Activated CD8-positive, alpha-beta memory T cell treated with anti-CD3 and anti-CD28 coated beads for 1 hour (primary cell): Measurements from ENCODE around the gene COX4I1.
A peak's percentile ranks its signal among the peaks of the same experiment; 100 is the strongest.

Experiments used
- DNase-seq, 2 donors: peaks; one replicate each; pipeline ENCODE4 v3.0.0-alpha.2; 2020; ENCODE audit warnings: low read depth in 1 of 2; ENCODE audit errors: extremely low read depth in 1 of 2

The COX4I1 gene

DNA sequence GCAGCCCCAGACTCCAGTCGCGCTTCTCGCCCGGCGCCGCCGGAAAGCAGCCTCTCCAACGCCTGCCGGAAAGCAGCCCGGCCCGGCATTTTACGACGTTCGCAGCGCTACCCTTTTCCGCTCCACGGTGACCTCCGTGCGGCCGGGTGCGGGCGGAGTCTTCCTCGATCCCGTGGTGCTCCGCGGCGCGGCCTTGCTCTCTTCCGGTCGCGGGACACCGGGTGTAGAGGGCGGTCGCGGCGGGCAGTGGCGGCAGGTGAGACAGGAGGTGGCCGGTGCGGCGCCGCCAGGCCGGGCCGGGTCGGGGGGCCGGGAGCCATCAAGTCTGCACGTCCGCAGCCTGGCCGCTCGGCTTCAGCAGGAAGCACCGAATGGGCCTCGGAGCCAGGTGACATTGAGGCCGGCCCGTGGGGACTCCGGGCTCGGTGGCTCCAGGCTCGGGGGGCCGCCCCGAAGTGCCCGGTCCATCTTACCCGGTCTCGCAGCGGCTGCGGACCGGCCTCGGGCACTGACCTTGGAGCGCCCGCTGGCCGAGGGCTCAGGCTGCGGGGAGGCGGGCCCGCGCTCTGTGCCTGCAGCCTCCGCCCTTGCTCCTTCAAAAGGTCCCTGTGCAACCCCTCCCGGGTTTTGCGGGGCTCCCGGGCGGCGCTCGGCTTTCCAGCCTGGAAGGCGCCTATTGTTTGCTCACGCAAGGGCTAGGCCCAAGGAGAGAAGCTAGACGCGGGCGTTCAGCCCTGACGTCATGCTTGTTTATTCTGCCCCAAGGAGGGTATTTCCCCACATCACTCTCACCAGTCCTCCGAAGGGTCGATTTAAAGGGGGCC lies at the start of gene COX4I1, which contains the start of gene EMC8:
TSS of gene COX4I1 (plus strand) at position 199 of the 824 bp plus-strand sequence. CDS start 1,511 bp downstream, outside the sequence.
TSS of gene EMC8 (minus strand) at position 48 of the 824 bp plus-strand sequence. CDS start 249 bp downstream, outside the sequence.
- DNase-seq: peak; percentile 82 to 88

DNA sequence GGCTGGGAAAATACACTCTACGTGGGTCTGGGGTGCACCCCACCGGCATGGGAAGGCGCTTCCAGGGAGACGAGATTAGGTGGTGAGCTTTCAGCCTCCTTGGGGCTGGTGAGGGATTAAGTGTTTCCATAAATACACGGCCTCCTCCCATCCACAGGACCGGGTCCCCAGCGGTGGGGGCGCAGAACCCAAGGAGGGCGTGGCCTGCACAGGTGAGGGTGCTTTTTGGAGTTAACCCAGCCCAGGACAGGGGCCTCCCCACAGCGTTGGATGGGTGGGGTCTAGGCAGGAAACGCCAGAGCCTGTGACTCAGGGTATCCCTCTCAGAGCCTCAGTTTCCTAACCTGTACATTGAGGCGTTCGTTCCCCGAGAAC lies 49.7 kb upstream of the COX4I1 start:
- no peak for DNase-seq

DNA sequence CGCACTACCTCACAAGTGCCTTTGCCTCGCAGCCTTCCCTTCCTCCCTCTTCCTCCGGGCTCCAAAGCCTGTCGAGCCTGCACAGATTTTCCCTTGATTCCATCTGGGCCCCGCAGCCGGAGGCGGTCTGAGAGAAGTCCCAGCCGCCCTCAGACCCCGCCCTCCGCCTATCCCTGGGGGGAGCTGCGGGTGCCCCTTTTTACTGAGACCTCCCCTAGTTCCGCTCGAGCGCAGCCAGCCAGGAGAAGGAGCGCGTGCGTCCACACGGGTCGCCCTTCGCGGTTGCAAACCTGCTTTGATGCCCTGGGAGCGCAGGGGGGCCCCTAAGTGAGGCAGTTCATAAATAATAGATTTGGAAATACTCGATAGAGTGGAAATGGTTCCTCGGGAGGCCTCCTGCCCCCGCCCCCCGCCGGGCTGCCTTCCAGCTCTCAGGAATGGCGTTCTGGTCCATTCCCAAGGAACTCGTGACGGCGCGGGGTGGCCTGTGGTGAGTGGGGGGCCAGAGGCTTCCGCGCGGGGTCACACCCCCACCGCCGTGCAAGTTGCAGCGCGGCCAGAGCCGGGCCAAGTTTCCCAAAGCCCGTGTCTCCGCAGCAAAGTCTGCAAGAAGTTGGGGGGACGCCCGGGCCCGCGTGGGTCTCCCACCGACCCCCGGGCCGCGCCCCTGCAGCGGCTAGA lies 49.2 kb upstream of the COX4I1 start:
- DNase-seq: no peak

DNA sequence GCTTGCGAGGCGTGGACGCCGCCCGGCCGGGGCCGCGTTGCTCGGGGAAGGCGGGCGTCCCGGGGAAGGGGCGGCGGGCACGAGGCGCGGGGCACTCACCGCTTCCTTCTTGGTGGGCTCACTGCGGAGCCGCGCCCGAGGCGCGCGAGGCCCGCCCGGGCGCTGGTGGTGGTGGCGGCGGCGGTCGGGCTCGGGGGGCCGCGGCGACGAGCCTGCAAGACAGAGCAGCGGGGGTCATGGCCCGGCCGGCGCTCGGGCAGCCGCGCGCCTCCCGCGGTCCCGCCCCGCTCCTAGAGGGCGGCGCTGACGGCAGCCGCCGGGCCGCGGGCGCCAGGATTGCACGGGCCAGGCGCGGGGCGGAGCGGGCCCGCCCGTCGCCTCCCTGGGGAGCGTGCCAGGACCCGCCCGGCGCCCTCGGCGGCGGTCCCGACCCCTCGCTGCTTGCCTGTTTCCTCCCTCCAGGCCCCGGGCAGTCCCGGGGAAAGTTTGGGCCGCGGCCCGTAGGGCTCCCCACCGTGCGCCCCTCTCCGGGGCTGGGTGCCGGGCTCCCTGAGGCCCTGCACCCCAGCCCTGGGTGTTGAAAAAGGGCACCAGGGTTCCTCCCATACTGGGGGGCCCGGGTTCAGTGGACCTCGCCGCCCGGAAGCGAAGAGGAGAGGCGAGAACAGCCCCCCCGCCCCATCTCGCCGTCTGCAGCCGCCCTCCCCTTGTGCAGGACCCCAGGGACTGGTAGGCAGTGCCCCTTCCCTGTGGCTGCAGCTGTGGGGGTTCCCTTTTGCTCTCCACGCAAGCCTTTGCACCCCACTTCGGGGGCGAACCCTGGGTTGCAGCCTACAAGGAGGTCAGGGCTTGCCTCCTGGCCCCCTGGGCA lies 48.4 kb upstream of the COX4I1 start, which contains the start of gene C16orf74:
TSS of gene C16orf74 (minus strand) at position 270 of the 871 bp plus-strand sequence. CDS start 15,879 bp downstream, outside the sequence.
- DNase-seq: no peak

DNA sequence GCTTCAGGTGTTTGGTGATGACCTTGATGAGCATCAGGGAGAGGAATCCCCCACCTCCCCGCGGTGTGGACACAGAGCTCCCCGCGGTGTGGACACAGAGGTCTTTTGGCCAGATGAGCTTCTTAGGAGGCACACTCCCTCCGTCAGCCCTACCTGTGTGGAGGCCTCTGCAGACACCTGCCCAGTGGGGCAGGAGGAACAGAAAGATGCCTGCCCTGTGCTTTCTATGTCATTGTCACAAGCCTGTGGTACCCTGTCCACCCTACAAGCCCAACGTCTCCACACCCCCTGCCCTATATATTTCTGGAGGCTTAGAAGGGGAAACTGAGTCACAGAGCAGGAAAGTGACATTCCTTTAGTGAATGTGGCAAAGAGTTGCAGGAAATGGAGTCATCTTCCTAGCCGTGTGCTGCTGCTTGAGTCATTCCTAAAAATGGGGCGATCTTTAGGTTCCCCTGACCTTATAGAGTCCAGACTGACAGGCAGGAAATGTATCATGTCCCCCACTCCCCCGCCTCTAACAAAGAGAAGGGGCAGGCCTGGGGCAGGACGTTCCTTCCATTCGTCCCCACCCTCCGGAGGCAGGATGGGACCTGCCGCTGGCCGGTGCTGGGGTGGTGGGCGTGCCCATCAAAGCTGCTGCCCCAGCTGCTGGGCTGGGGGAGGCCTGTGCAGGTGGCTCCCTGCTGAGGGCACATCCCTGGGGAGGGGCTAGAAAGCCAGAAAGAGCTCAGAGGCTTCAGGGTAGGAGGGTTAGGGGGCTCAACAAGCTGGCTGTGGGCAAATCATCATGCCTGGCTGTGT lies 47.6 kb upstream of the COX4I1 start:
- no peak for DNase-seq

DNA sequence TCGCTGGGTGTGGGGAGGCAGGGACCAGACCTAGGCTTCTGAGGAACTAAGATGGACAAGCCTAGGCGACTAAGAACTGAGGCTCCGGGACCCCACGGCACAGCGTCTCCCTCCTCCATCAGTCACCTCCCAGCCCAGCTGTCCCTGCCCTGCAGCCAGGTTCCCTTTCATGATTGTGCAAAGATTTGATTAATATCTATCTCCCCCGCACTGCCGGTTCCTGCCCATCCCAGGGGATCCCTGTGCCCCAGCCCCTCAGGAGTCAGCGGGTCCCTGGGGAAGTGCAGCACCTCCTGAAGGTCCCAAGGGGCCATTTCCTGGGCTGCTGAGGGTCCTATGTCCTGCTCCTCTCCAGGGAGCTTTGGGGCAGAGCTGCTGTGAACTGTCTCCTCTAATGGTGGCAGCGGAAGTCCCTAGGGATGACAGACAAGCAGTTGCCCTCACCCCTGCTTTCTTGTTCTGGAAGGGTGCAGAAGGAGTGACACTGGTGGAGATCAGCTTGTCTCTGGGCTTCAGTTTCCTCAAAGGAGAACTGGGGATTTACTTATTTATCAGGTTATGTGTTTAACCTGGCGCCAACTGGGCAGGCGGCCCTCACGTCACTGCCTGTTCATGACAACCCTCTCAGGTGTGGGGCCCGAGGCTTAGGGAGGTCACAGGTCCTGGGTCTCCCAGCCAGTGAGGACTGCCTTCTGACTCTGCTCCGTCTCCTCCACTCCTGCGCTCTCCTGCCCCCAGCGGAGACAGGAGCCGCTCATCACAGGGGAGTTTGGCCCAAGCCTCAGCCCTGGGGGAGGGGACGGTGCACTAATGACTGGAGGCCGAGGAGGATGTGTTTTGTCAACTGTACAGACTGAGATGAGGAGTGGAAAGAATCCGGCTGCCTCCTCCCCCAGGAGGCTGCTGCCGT lies 46.7 kb upstream of the COX4I1 start:
- DNase-seq: no peak

DNA sequence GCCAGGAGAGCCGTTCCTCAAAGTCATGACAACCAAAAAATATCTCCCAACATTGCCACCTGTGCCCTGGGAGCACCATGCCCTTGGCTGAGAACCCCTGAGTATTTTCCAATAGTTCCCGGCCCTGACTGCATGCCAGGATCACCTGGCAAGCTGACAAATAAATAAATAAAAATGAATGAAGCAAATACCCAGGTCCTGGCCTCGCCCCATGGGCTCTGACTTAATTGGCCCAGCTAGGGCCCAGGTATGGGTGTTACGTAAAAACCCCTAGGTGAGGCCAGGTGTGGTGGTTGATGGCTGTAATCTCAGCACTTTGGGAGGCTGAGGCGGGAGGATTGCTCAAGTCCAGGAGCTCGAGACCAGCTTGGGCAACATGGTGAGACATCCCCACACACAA lies 45.9 kb upstream of the COX4I1 start:
- DNase-seq: no peak

DNA sequence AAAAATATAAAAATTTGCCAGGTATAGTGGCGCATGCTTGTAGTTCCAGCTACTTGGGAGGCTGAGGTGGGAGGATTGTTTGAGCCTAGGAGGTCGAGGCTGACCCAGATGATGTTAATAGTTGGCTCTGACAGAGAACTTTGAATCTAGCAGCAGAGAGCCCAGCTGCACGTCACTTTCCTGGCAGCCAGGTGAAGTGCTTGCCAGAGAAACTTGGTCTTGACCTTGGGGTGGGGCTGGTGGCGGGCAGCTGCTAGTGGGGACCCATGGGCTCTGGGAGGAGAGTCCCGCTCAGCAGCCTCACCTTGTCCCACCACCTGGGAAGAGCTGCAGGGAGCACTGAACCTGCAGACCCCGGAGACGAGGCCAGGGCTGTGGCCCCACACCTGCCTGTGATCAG lies 45.5 kb upstream of the COX4I1 start:
- DNase-seq: no peak

DNA sequence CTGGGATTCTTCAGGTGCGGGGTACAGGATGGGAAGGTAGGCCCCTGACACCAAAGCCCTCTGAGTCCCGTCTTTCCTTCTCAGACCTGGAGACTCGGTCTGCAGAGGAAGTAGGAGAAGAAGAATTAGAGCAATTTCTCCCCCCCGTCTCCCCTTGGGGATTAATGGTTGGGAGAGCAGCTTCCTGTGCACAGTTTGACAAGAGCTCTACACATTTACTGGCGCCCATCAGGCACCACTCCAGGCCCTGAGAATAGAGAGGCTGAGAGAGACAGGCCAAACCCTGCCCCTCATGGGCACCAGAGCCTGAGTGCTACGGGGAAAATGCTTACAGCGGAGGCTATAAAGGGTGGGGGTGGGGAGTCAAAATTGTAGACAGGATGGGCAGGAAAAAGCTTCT lies 45.1 kb upstream of the COX4I1 start:
- no peak for DNase-seq

DNA sequence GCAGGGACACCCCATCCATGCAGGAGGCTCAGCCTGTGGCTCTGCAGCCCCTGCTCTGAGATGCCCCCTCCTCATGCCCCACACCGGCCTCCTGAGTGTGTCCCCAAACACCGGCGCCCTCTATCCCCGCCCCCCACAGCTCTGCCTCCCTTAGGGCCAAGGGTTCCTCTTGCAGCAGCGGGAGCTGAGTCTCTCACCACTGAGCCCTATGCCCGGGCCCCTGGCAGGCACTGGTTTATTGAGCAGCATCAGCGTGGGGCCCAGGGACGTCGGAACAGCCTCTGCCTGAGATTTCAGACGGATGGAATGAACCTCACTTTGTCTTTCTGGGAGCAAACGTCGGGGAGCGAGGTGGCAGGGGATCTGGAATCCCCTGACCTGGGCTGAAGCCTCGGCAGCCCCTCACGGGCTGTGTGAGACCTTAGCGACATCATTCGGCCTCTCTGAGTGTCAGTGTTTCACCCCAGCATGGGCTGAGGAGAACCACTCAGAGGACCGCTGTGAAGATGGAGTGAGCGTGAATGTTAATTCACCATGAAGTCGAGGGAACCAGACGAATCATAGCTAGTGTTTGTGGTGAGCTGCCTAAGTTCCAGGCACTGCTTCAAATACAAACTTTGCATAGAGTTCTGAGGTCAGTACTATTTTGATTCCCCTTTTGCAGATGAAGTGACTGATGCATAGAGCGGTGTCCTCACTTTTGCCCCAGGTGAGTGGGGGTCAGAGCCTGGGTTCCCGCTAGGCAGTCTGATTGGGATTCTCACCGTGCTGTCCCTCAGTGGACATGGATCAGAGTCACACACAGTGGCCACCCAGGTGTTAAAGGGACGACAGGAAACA lies 43.3 kb upstream of the COX4I1 start:
- no peak for DNase-seq

DNA sequence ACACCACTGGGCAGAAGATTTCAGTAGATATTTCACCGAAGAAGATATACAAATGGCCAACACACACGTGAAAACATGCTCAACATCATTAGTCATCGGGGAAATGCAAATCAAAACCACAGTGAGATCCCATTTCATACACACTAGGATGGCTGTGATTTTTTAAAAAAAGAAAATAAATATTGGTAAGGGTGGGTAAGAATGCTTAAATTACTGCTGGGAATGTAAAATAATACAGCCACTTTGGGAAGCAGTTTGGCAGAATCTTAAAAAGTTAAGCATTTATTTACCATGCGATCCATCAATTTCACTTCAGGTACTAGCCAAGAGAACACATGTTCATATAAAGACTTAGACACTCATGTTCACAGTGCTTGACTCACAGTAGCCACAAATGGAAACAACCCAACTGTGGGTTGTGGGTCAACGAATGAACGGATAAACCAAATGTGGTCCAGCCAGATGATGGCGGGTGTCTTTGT lies 42.1 kb upstream of the COX4I1 start:
- DNase-seq: no peak

DNA sequence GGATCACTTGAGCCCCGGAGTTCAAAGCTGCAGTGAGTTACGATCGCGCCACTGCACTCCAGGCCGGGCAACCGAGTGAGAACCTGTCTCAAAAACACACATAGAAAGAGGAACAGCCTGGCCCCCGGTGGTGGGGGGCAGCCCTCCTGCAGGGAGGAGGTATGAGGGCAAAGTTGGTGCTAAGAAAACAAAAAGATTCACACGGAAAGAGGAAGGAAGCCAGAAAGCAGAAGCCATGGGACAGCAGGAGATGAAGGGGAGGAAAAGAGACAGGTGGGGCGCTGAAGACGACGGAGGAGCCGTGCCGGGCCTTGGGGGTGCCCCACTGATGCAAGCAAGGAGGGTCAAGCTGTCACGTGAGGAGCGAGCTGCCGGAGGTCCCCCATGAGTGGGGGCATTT lies 40.4 kb upstream of the COX4I1 start:
- DNase-seq: no peak

DNA sequence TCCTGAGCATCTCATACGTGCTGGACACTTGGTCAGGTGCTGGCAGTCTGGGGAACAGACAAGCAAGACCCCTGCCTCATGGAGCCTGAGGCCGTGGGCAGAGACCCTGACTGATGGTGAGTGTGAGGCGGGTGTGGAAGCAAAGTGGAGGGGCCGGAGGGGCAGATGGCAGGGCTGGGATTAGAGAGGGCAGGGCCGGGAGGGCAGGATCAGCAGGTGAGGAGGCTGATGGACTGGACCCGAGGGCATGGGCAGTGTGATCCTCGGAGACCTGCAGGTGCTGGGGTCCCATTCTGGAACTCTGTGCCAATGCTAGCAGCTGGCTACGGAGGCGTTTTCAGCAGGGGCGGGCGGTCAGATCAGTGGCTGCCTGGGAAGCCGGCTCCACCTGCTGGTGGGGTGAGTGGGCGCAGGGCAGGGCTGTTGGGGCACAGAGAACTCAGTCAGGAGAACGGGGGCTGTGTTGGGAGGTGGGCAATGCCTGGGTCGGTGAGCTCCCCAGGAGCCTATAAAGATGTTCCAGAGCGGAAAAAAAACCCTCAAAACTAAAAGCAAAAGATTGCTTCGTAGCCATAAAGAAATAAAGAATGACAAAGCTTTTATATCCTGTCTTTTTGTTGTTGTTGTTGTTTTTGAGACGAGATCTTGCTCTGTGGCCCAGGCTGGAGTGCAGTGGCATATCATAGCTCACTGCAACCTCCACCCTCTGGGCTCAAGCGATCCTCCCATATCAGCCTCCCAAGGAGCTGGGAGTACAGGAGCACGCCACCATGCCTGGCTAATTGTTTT lies 39.7 kb upstream of the COX4I1 start:
- peak in 1 of 2 donors; percentile 9 for DNase-seq

DNA sequence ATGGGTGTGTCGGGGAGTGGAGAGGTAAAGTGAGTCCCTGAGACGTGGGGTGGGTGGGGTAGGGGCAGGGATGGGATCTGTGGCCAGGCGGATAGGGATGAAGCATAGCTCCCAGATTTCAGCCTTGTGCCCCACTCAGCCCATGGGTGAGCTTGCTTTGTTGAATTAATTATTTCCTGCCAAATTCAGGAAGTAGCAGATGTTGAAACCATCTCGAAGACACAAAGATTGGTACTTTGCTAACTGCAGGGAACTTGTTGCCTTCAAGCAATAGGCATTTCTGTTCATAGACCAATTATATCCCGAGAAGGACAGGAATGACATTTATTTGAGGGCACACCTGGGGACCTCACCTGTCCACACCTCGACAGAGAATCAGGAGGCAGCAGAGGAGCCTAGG lies 37.6 kb upstream of the COX4I1 start:
- no peak for DNase-seq

DNA sequence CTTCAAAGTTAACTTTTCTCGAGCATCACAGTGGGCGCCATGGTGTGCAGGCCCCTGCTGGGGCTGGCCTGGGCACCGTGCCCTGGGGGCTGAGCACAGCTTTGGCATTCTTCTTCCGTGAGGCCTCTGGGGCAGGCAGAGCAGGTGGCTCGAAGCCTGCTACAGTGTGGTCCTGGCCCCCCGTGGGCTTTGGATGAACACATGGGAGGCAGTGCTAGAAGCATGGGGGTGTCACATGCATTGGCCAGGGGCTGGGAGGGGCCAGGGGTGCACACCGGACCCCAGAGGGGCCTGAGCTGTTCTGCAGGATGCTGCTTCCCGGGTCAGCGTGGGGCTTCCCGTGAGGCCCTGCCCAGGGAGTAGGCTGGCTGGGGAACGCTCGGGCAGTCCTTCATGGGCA lies 36.5 kb upstream of the COX4I1 start:
- no peak for DNase-seq

DNA sequence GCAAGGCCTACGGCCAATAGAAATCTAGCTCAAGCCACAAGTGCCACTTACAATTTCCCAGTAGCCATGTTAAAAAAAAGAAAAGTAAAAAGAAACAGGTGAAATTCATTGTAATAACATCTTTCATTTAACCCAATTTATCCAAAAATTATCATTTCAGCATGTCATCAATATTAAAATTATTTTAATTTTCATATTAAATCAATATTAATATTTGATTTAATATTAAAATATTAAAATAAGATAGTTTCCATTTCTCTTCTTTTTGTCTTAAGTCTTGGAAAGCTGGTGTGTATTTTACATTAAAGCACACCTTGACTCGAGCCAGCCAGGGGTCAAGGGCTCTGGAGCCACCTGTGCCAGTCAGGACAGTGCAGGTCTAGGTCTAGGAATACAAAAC lies 35.9 kb upstream of the COX4I1 start:
- DNase-seq: no peak

DNA sequence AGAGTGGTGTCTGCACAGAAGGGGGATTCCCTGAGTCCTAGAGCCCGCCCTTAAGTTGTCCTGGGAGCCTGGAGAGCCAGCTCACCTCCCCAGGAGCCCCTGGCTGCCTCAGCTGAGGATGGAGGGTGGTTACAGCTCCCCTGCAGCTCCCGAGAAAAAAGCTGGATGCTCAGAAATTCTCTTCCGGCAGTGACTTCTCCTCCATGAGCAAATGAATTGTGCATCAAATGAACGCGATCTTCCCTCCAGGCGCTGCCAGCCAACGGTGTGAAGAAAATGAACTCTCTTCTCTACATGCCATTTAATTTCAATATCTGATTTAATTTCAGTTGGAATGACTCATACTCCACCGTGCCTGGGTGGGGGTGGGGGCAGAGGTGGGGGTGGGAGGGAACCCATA lies 34.3 kb upstream of the COX4I1 start:
- DNase-seq: no peak
